HFF-Myc (cell line): Measurements from ENCODE around the gene UGT3A2.

Source experiments
- DNase-seq: peaks from one replicate; pipeline ENCODE4 v3.0.0-alpha.2; 2011; ENCODE audit warnings: low read depth; ENCODE audit errors: extremely low read depth
- H3K4me3 ChIP-seq: replicated peaks from 2 replicates; pipeline ENCODE4 v1.5.1; 2011; ENCODE audit warnings: low read depth, mild to moderate bottlenecking, control low read depth, low read length
- CTCF ChIP-seq: IDR thresholded peaks from 2 replicates; pipeline ENCODE4 v1.5.1; 2012; ENCODE audit warnings: mild to moderate bottlenecking, low read depth, low read length, control low read depth; ENCODE audit errors: missing control alignments

UGT3A2 gene

GRCh38 chr5:36066540-36067210 lies at the start of gene UGT3A2:
Gene UGT3A2 (minus strand): TSS chr5:36066882. CDS start chr5:36066789, 93 bp downstream.
- DNase-seq = no peak
- no peak for TF ChIP-seq CTCF
- H3K4me3 ChIP-seq = no peak within 1 kb of the TSS; the same call in 1 of the 2 replicates

DNA sequence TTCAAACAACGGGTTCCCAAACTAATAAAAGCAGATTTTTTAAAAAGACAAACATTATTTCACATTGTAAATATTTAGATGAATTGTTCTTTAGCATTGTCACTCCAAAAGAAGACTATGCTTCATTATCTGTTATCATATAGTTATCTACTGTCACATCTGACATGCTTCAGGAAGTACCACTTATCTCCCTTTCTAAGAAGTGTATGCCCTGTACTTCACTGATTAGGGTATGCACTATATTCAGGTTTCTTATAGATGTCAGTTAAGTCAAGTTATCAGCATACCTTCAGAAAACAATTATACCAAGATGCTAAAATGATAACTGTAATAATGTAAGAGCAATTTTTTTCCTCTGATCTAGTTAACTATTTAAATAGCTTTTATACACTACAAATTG lies 44.6 kb upstream of the UGT3A2 start:
- DNase-seq = no peak
- TF ChIP-seq CTCF = no peak
- H3K4me3 ChIP-seq = no peak overlapping the region

DNA sequence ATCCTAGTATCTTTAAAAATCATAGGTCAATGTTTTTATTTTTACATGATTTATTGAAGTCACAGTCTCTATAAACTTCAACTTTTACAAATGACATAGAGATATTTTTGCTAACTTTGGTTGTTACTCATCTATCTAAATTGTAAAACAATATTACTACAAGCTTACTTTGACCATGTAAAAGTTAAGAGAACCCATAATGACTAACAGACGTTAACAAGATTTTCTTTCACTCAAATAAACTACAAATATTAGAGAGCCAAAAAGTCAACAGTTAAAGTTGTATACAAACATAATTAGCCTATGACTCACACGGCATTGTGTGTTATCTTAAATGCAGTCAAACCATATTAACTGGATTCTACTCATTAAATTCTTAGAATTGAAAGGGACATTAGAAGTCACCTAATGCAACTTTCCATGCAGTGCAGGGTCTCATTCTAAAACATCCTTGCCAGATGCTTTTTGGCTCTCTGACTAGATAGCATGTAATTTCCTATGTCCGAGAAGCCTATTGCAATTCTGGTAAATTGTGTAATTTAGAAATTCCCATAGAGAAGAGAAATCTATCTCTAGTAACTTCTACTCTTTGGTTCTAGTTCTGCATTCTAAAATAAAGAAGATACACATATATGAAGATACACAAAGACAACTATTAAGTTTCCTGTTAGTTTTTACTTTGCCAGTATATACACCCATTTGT lies 42.2 kb upstream of the UGT3A2 start:
- TF ChIP-seq CTCF = no peak
- no peak for DNase-seq
- no peak overlapping the region for H3K4me3 ChIP-seq

- no peak overlapping the region for H3K4me3 ChIP-seq
- no peak for DNase-seq
- no peak for TF ChIP-seq CTCF
Observed at GRCh38 chr5:36105819-36106218, 39.1 kb upstream of the UGT3A2 start.

- TF ChIP-seq CTCF = no peak
- no peak overlapping the region for H3K4me3 ChIP-seq
- DNase-seq = no peak
Observed at GRCh38 chr5:36099748-36100147, 33.1 kb upstream of the UGT3A2 start.

DNA sequence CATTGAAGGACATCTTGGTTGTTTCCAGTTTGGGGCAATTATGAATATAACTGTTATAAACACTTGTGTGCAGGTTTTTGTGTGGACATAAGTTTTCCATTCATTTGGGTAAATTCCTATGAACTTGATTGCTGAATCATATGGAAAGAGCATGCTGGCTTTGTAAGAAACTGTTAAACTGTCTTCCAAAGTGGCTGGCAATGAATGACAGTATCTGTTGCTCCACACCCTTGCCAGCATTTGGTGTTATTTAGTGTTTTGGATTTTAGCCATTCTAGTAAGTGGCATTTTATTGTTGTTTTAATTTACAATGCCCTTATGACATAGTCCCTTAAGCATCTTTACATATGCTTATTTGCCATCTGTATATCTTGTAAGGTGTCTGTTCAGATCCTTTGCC lies 29.8 kb upstream of the UGT3A2 start:
- no peak for DNase-seq
- no peak for TF ChIP-seq CTCF
- H3K4me3 ChIP-seq = no peak overlapping the region
